H7 (cell line): ENCODE data around the gene NBR1. TPM values are rescaled to one million over a fixed set of nuclear protein-coding genes. Genes with fewer than 3 reads are reported as not detected.
"Not testable (repeated sequence)": the region's sequence is repeated elsewhere in the genome, so short reads cannot be mapped to it uniquely, and the experiment has no call there.

ENCODE experiments used
- DNase-seq: peaks from one replicate; pipeline ENCODE4 v3.0.0; 2012
- H3K27me3 ChIP-seq: 2 replicates; pipeline ENCODE4 v1.6.0; 2011; ENCODE audit warnings: mild to moderate bottlenecking, low read length; ENCODE audit not compliant: control insufficient read depth, insufficient read depth
- H3K36me3 ChIP-seq: replicated peaks from 2 replicates; pipeline ENCODE4 v1.5.1; 2011; ENCODE audit warnings: low read length; ENCODE audit not compliant: control insufficient read depth, insufficient read depth
- H3K4me3 ChIP-seq: 2 replicates; pipeline ENCODE4 v1.5.1; 2011; ENCODE audit warnings: low read depth, mild to moderate bottlenecking, control low read depth, low read length, moderate library complexity; ENCODE audit not compliant: insufficient read depth
- total RNA-seq: library from RNA; depleted of rRNA; stranded (reverse); fragments of >200 nt; shearing (Covaris generic); gene quantifications from 2 replicates; pipeline ENCODE4 v1.2.3, GENCODE V29; 2014

NBR1 gene
- total RNA-seq, 1 experiment from 2014 or later = 44.2 TPM

GRCh38 chr17:43175213-43176118 is 4.5 kb downstream of the NBR1 start:
- Histone ChIP-seq H3K36me3 (peaks cover 3% of the 10 kb centered on the region), H3K4me3 (no peak overlapping the region), H3K27me3 (no peaks in the 10 kb centered on the region)
- no peak for DNase-seq

- Histone ChIP-seq H3K4me3 (no peak overlapping the region), H3K27me3 (no peaks in the 10 kb centered on the region), H3K36me3 (peaks cover 3% of the 10 kb centered on the region)
- no peak for DNase-seq
Measured at GRCh38 chr17:43176119-43176570, 5.1 kb downstream of the NBR1 start.

DNA sequence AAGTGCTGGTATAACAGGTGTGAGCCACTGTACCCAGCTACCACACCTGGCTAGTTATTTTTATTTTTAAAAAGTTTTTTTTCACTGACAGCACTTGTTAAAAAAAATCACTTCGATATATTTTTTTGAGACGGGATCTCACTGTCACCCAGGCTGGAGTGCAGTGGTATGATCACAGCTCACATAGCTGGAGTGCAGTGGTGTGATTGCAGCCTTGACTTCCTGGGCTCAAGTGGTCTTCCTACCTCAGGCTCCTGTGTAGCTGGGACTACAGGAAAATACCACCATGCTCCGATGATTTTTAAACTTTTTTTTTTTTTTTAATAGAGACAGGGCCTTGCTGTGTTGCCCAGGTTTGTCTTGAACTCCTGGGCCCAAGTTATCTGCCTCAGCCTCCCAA is 12.9 kb downstream of the NBR1 start:
- DNase-seq = no peak

DNA sequence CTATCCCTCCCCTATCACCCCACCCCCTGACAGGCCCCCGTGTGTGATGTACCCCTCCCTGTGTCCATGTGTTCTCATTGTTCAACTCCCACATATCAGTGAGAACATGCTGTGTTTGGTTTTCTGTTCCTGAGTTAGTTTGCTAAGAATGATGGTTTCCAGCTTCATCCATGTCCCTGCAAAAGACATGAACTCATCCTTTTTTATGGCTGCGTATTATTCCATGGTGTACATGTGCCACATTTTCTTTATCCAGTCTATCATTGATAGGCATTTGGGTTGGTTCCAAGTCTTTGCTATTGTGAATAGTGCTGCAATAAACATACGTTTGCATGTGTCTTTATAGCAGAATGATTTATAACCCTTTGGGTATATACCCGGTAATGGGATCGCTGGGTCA is 15.6 kb downstream of the NBR1 start:
- H3K4me3 ChIP-seq, DNase-seq, H3K27me3 ChIP-seq: not testable (repeated sequence)
- peaks cover 13% of the 10 kb centered on the region for H3K36me3 ChIP-seq

More for the DNA sequence above, 12.9 kb downstream of the NBR1 start:
- no peak overlapping the region for H3K4me3 ChIP-seq
- no peaks in the 10 kb centered on the region for H3K27me3 ChIP-seq
- peaks cover 6% of the 10 kb centered on the region for H3K36me3 ChIP-seq

DNA sequence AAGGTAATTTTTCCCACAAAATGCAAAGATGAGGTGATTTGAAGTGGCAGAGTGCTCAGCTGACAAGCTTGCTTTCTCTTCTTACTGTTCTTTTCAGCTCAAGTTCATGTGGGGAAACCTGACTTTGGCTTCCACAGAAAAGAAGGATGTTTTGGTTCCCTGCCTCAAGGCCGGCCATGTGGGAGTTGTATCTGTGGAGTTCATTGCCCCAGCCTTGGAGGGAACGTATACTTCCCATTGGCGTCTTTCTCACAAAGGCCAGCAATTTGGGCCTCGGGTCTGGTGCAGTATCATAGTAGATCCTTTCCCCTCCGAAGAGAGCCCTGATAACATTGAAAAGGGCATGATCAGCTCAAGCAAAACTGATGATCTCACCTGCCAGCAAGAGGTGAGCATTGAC is 22.2 kb downstream of the NBR1 start:
- H3K4me3 ChIP-seq = no peak overlapping the region
- DNase-seq = no peak
- peaks cover 33% of the 10 kb centered on the region for H3K36me3 ChIP-seq
- H3K27me3 ChIP-seq = no peaks in the 10 kb centered on the region

DNA sequence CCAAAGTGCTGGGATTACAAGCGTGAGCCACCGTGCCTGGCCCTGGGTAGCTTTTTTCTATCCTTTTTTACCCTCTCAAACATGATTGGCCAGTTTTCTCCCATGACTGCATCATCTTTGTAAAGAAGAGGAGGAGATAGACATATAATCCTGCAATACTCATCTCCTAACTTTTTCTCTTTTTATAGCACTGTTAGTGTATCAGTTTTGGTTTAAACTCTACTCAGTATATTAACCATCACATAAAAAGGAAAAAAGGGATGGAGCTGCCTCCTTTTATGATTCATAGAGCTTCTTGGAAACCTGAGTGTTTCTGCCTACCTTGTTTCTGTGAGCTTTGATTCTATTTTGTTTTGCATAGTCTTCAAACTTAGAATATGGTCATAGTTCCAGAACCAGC is 28.6 kb downstream of the NBR1 start:
- H3K36me3 ChIP-seq = peaks cover 26% of the 10 kb centered on the region
- no peaks in the 10 kb centered on the region for H3K27me3 ChIP-seq
- no peak for DNase-seq
- no peak overlapping the region for H3K4me3 ChIP-seq

GRCh38 chr17:43200127-43200526 is 29.1 kb downstream of the NBR1 start:
- H3K36me3 ChIP-seq = peaks cover 24% of the 10 kb centered on the region
- no peak overlapping the region for H3K4me3 ChIP-seq
- no peaks in the 10 kb centered on the region for H3K27me3 ChIP-seq
- peak; percentile 44 for DNase-seq

DNA sequence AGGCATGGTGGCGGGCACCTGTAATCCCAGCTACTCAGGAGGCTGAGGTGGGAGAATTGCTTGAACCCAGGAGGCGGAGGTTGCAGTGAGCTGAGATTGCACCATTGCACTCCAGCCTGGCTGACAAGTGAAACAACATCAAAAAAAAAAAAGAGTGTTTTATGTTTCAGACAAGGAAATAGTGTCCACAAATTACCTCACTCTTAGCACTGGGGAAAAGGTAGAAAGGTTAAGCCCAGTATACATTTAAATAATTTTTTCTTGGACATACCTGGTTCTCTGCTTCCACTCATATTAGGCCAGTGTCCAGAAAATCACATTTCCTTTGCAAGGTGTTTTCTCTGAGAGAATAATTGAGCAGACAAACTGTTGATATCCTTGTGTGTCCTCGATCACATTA is 32.0 kb downstream of the NBR1 start:
- DNase-seq, H3K27me3 ChIP-seq, H3K4me3 ChIP-seq: not testable (repeated sequence)
- H3K36me3 ChIP-seq = peaks cover 17% of the 10 kb centered on the region

GRCh38 chr17:43210576-43210975 is 39.6 kb downstream of the NBR1 start:
- H3K27me3 ChIP-seq = no peaks in the 10 kb centered on the region
- no peak for DNase-seq
- no peaks in the 10 kb centered on the region for H3K36me3 ChIP-seq
- H3K4me3 ChIP-seq = no peak overlapping the region

GRCh38 chr17:43211123-43211479 is 40.1 kb downstream of the NBR1 start:
- H3K27me3 ChIP-seq = no peaks in the 10 kb centered on the region
- no peaks in the 10 kb centered on the region for H3K36me3 ChIP-seq
- no peak for DNase-seq
- peak overlapping the region; percentile 61 for H3K4me3 ChIP-seq

DNA sequence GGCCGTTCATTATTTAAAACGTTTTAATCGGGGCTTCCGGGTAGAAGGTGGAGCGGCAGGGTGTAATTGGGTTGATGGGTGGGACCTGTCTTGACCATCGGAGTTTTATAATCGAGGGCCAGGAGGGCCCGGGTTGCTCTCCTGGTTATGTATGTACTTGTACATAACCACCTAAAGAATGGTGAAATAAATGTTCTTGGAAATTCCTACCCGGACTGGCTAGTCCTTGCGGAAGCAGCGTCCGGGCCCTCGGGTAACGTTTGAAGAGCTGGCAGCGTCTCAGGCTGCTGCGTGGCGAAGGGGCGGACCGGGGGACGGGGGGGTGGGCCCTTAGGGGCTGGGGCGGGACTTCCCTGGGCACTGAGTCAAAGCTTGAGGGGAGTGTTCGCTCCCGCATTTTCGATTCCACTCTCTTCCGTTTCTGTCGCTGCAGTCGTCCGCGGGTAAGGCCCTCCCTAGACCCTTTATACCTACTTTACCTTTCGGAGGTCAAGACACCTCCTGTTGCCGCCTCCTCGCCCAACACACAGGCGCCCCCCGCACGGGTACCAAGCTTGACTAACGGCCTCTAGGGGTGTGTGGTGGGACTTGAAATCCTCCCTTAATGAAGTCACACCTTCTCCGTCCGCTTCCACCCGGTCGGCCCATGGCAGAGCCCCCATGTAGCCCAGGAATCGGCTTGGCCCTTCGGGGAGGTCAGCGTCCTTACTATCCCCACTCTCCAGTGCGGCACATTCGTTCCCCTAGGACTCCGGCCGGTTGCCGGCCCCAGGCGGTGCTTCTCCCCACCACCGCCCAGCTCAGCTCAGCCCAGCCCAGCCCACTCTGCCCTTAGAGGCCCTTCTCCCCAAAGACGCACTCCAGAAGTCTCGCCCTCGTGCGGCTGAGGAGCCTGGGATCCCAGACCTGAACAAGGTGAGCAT is 40.7 kb downstream of the NBR1 start, which contains the start of gene TMEM106A:
Gene TMEM106A (plus strand): TSS at position 396 of the 923 bp plus-strand sequence. CDS start 1,167 bp downstream, outside the sequence.
- Histone ChIP-seq H3K36me3 (peaks cover 1% of the 10 kb centered on the region; the same call in 1 of the 2 replicates), H3K4me3 (peak within 1 kb of the TSS; percentile 61), H3K27me3 (no peaks in the 10 kb centered on the region)
- DNase-seq = peak; percentile 97

GRCh38 chr17:43212641-43213490 is 41.9 kb downstream of the NBR1 start:
- no peak overlapping the region; the same call in 1 of the 2 replicates for H3K4me3 ChIP-seq
- DNase-seq = no peak
- H3K36me3 ChIP-seq = peaks cover 1% of the 10 kb centered on the region; the same call in 1 of the 2 replicates
- no peaks in the 10 kb centered on the region for H3K27me3 ChIP-seq

DNA sequence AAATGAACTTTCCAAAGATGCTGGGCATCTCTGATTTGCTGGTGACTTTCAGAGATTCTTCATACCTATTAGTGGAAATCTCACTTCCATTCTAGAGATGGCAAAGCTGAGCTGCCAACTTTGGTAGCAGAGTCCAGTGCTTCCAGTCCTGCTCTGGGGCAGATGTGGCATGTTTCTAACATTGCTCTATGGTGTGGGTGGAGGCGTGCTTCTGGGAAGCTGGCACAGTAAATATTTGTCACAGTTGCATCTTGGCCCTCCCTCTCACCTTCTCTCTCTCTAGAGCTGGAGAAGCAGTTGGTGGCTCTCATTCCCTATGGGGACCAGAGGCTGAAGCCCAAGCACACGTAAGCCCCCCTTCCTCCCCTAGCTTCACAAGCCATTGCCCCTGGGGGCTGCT is 42.5 kb downstream of the NBR1 start:
- Histone ChIP-seq H3K36me3 (peaks cover 1% of the 10 kb centered on the region; the same call in 1 of the 2 replicates), H3K4me3 (no peak overlapping the region), H3K27me3 (no peaks in the 10 kb centered on the region)
- DNase-seq = no peak

- H3K36me3 ChIP-seq = peaks cover 1% of the 10 kb centered on the region; the same call in 1 of the 2 replicates
- H3K27me3 ChIP-seq = no peaks in the 10 kb centered on the region
- no peak overlapping the region for H3K4me3 ChIP-seq
- no peak for DNase-seq
Measured at GRCh38 chr17:43215341-43215740, 44.3 kb downstream of the NBR1 start.
